Mesothelial cell of epicardium (in vitro differentiated cells): ENCODE data around the gene EEA1. TPM values are rescaled to one million over a fixed set of nuclear protein-coding genes. Genes with fewer than 3 reads are reported as not detected.

ENCODE experiments used
- DNase-seq, 2 experiments: peaks; one replicate each; pipeline ENCODE4 v3.0.0; 2021; ENCODE audit warnings: low spot score in 2 of 2; ENCODE audit not compliant: unreplicated experiment in 2 of 2
- H3K27ac Mint-ChIP-seq: 2 replicates; pipeline ENCODE4 v1.8.0; 2021; ENCODE audit warnings: mixed read lengths
- H3K27me3 Mint-ChIP-seq: 2 replicates; pipeline ENCODE4 v1.8.0; 2021; ENCODE audit warnings: low read depth, mixed read lengths
- H3K36me3 Mint-ChIP-seq: 2 replicates; pipeline ENCODE4 v1.8.0; 2021; ENCODE audit warnings: mixed read lengths
- H3K4me1 Mint-ChIP-seq: 2 replicates; pipeline ENCODE4 v1.8.0; 2021; ENCODE audit warnings: mixed read lengths
- H3K4me3 Mint-ChIP-seq: 2 replicates; pipeline ENCODE4 v1.8.0; 2021; ENCODE audit warnings: mild to moderate bottlenecking, moderate library complexity, mixed read lengths
- H3K9me3 Mint-ChIP-seq: 2 replicates; pipeline ENCODE4 v1.8.0; 2021; ENCODE audit warnings: mixed read lengths
- CTCF ChIP-seq: fragments of 200-600 bp; sonication (generic); IDR thresholded peaks from one replicate; pipeline ENCODE4 v1.5.0; 2021; ENCODE audit warnings: antibody characterized with exemption; ENCODE audit not compliant: unreplicated experiment
- total RNA-seq: library from RNA; stranded (reverse); gene quantifications from 3 replicates; pipeline ENCODE4 v1.2.1, GENCODE V29; 2021

Gene EEA1
- total RNA-seq, 1 donor from 2014 or later = 28.3 TPM

- H3K27ac Mint-ChIP-seq = peak overlapping the region; percentile 89
Measured at GRCh38 chr12:92927436-92928281, 1.4 kb downstream of the EEA1 start.

GRCh38 chr12:92927055-92927435, 2.0 kb downstream of the EEA1 start:
- peaks cover 7% of the 10 kb centered on the region for H3K36me3 Mint-ChIP-seq
- peaks cover 32% of the 10 kb centered on the region for H3K4me1 Mint-ChIP-seq
- TF ChIP-seq CTCF = no peak
- DNase-seq = no peak
- no peaks in the 10 kb centered on the region for H3K27me3 Mint-ChIP-seq
- H3K27ac Mint-ChIP-seq = peak overlapping the region; percentile 89
- peaks cover 3% of the 10 kb centered on the region for H3K9me3 Mint-ChIP-seq
- peak overlapping the region; percentile 65 for H3K4me3 Mint-ChIP-seq

More at GRCh38 chr12:92927436-92928281, 1.4 kb downstream of the EEA1 start:
- no peak for DNase-seq
- no peak for TF ChIP-seq CTCF
- no peaks in the 10 kb centered on the region for H3K9me3 Mint-ChIP-seq
- peaks cover 3% of the 10 kb centered on the region for H3K36me3 Mint-ChIP-seq
- no peaks in the 10 kb centered on the region for H3K27me3 Mint-ChIP-seq
- peak overlapping the region; percentile 65 for H3K4me3 Mint-ChIP-seq
- peaks cover 37% of the 10 kb centered on the region for H3K4me1 Mint-ChIP-seq

- TF ChIP-seq CTCF = no peak
- Mint-ChIP-seq H3K27me3 (no peaks in the 10 kb centered on the region), H3K27ac (peak overlapping the region; percentile 89), H3K4me1 (peaks cover 32% of the 10 kb centered on the region), H3K36me3 (peaks cover 10% of the 10 kb centered on the region), H3K9me3 (peaks cover 6% of the 10 kb centered on the region), H3K4me3 (no peak overlapping the region)
- DNase-seq = no peak
Measured at GRCh38 chr12:92926549-92926948, 2.5 kb downstream of the EEA1 start.

GRCh38 chr12:92921877-92922276, 7.2 kb downstream of the EEA1 start:
- H3K9me3 Mint-ChIP-seq = peaks cover 6% of the 10 kb centered on the region
- no peak for TF ChIP-seq CTCF
- peaks cover 10% of the 10 kb centered on the region for H3K36me3 Mint-ChIP-seq
- H3K27me3 Mint-ChIP-seq = no peaks in the 10 kb centered on the region
- no peak for DNase-seq
- no peak overlapping the region for H3K4me3 Mint-ChIP-seq
- peaks cover 6% of the 10 kb centered on the region for H3K4me1 Mint-ChIP-seq
- no peak overlapping the region for H3K27ac Mint-ChIP-seq

GRCh38 chr12:92915365-92915764, 13.7 kb downstream of the EEA1 start:
- H3K36me3 Mint-ChIP-seq = peaks cover 11% of the 10 kb centered on the region
- H3K9me3 Mint-ChIP-seq = peaks cover 13% of the 10 kb centered on the region
- H3K4me3 Mint-ChIP-seq = no peak overlapping the region
- TF ChIP-seq CTCF = no peak
- no peak for DNase-seq
- no peaks in the 10 kb centered on the region for H3K4me1 Mint-ChIP-seq
- H3K27me3 Mint-ChIP-seq = no peaks in the 10 kb centered on the region
- no peak overlapping the region for H3K27ac Mint-ChIP-seq
